DMS 273 treated with DMSO at 0.1 percent for 48 hours (cell line): ENCODE measurements around the gene ECE2.
"Not testable (repeated sequence)": the region's sequence is repeated elsewhere in the genome, so short reads cannot be mapped to it uniquely, and the experiment has no call there.

Source experiments
- DNase-seq: peaks from one replicate; lab custom pipeline; 2025; lab: John Stamatoyannopoulos, UW

The ECE2 gene

GRCh38 chr3:184267249-184267648 lies 8.6 kb upstream of the ECE2 start:
- not testable (repeated sequence) for DNase-seq

GRCh38 chr3:184272269-184272668 lies 3.6 kb upstream of the ECE2 start:
- no peak for DNase-seq

- no peak for DNase-seq
Observed at GRCh38 chr3:184275381-184275701, 481 bp upstream of the ECE2 start.

- no peak for DNase-seq
Observed at GRCh38 chr3:184277366-184277765, 1.5 kb downstream of the ECE2 start.

- DNase-seq = no peak
Observed at GRCh38 chr3:184282941-184283340, 7.1 kb downstream of the ECE2 start.

GRCh38 chr3:184283681-184284080 lies 7.9 kb downstream of the ECE2 start:
- DNase-seq = no peak

GRCh38 chr3:184284696-184285095 lies 8.9 kb downstream of the ECE2 start:
- peak; percentile 85 for DNase-seq

GRCh38 chr3:184289426-184289938 lies 13.7 kb downstream of the ECE2 start:
- DNase-seq = peak; percentile 78

- no peak for DNase-seq
Observed at GRCh38 chr3:184290331-184290730, 14.5 kb downstream of the ECE2 start.

- DNase-seq = no peak
Observed at GRCh38 chr3:184291044-184291737, 15.4 kb downstream of the ECE2 start.

GRCh38 chr3:184291738-184292445 lies 16.1 kb downstream of the ECE2 start:
- DNase-seq = no peak

GRCh38 chr3:184295771-184296170 lies 19.9 kb downstream of the ECE2 start:
- no peak for DNase-seq

GRCh38 chr3:184296616-184297015 lies 20.8 kb downstream of the ECE2 start:
- no peak for DNase-seq

GRCh38 chr3:184298759-184299487 lies 23.1 kb downstream of the ECE2 start, which contains the start of gene PSMD2:
TSS of gene PSMD2 (plus strand) at chr3:184299241. CDS start at chr3:184299267, 26 bp downstream.
- peak; percentile 96 for DNase-seq

GRCh38 chr3:184299488-184300377 lies 23.9 kb downstream of the ECE2 start:
- DNase-seq = no peak

- no peak for DNase-seq
Observed at GRCh38 chr3:184300378-184300720, 24.5 kb downstream of the ECE2 start.

- no peak for DNase-seq
Observed at GRCh38 chr3:184305577-184305976, 29.8 kb downstream of the ECE2 start.

- DNase-seq = no peak
Observed at GRCh38 chr3:184306341-184306972, 30.6 kb downstream of the ECE2 start.

GRCh38 chr3:184307915-184308314 lies 32.1 kb downstream of the ECE2 start:
- DNase-seq = no peak

GRCh38 chr3:184308744-184309143 lies 32.9 kb downstream of the ECE2 start:
- no peak for DNase-seq

- DNase-seq = no peak
Observed at GRCh38 chr3:184311633-184312032, 35.8 kb downstream of the ECE2 start.

- DNase-seq = peak; percentile 95
Observed at GRCh38 chr3:184314363-184314699, 38.5 kb downstream of the ECE2 start, which contains the start of gene EIF4G1. TSS of gene EIF4G1 (plus strand) at chr3:184314606. CDS start at chr3:184315797, 1,191 bp downstream.
